Endodermal cell (in vitro differentiated cells): ENCODE measurements around the gene ZSWIM4. TPM values are rescaled to one million over a fixed set of nuclear protein-coding genes. Genes with fewer than 3 reads are reported as not detected.
A peak's percentile ranks its signal among the peaks of the same experiment; 100 is the strongest.

Experiments used
- DNase-seq: peaks from one replicate; pipeline ENCODE4 v3.0.0-alpha.2; 2017
- H3K27ac ChIP-seq: 2 replicates; pipeline ENCODE4 v1.5.1; 2013; ENCODE audit warnings: mild to moderate bottlenecking, low read depth, low read length, moderate library complexity
- H3K27me3 ChIP-seq: 2 replicates; pipeline ENCODE4 v1.6.1; 2013; ENCODE audit warnings: mild to moderate bottlenecking, low read length, moderate library complexity; ENCODE audit not compliant: insufficient read depth, control insufficient read depth, poor library complexity, severe bottlenecking
- H3K36me3 ChIP-seq: 2 replicates; pipeline ENCODE4 v1.7.0; 2013; ENCODE audit warnings: mild to moderate bottlenecking, low read length, moderate library complexity; ENCODE audit not compliant: control insufficient read depth, insufficient read depth
- H3K4me1 ChIP-seq: one replicate; pipeline ENCODE4 v1.7.0; 2013; ENCODE audit warnings: low read length; ENCODE audit not compliant: control insufficient read depth, insufficient read depth
- H3K4me3 ChIP-seq: 2 replicates; pipeline ENCODE4 v1.5.1; 2013; ENCODE audit warnings: mild to moderate bottlenecking, low read length, moderate library complexity
- H3K9ac ChIP-seq: 2 replicates; pipeline ENCODE4 v1.6.1; 2013; ENCODE audit warnings: mild to moderate bottlenecking, low read length, moderate library complexity; ENCODE audit not compliant: poor library complexity, severe bottlenecking; ENCODE audit errors: extremely low read depth
- H3K9me3 ChIP-seq: 2 replicates; pipeline ENCODE4 v1.6.1; 2013; ENCODE audit warnings: mild to moderate bottlenecking, low read length, moderate library complexity; ENCODE audit not compliant: control insufficient read depth
- H3K27ac Mint-ChIP-seq: 2 replicates; pipeline ENCODE4 v1.8.0; 2020; ENCODE audit warnings: mixed read lengths
- H3K27me3 Mint-ChIP-seq: 2 replicates; pipeline ENCODE4 v1.8.0; 2021; ENCODE audit warnings: mild to moderate bottlenecking, mixed read lengths; ENCODE audit not compliant: insufficient read depth
- H3K36me3 Mint-ChIP-seq: 2 replicates; pipeline ENCODE4 v1.8.0; 2020; ENCODE audit warnings: low read depth, mixed read lengths
- H3K4me1 Mint-ChIP-seq: 2 replicates; pipeline ENCODE4 v1.8.0; 2020; ENCODE audit warnings: mixed read lengths
- H3K4me3 Mint-ChIP-seq: 2 replicates; pipeline ENCODE4 v1.8.0; 2020; ENCODE audit warnings: mild to moderate bottlenecking, moderate library complexity, mixed read lengths
- H3K9me3 Mint-ChIP-seq: 2 replicates; pipeline ENCODE4 v1.8.0; 2020; ENCODE audit warnings: mild to moderate bottlenecking, mixed read lengths
- CTCF ChIP-seq: fragments of 200-600 bp; sonication (generic); conservative IDR thresholded peaks from 2 replicates; pipeline ENCODE4 v1.5.0; 2021; ENCODE audit warnings: antibody characterized with exemption, mild to moderate bottlenecking
- WGBS, 2 experiments: methylation state at CpG; one replicate each; pipeline versions ENCODE4 v1.1.5 to v1.1.7; 2013; ENCODE audit warnings: missing lambda C conversion rate in 2 of 2, mixed read lengths in 1 of 2; ENCODE audit not compliant: insufficient coverage in 1 of 2, insufficient read length in 1 of 2; 5-methylcytosine and 5-hydroxymethylcytosine counted together
- total RNA-seq, 2 donors: library from RNA; stranded (reverse); fragmentation: NEBNext Ultra II Directional in 1 of 2; extraction: Animal tissue kit (Norgen Biotek cat#: 25700) in 1 of 2; gene quantifications; 2 replicates in 1 of 2; 3 replicates in 1 of 2; pipeline ENCODE4 v1.2.1, GENCODE V29; 2021

The ZSWIM4 gene
- total RNA-seq, 2 donors from 2014 or later = 30.0 to 41.9 TPM

GRCh38 chr19:13823901-13824300 is 28.7 kb downstream of the ZSWIM4 start:
- no peaks in the 10 kb centered on the region for H3K27me3 ChIP-seq
- Mint-ChIP-seq H3K9me3 (no peaks in the 10 kb centered on the region), H3K27me3 (no peaks in the 10 kb centered on the region), H3K4me1 (peaks cover 8% of the 10 kb centered on the region), H3K4me3 (no peak overlapping the region), H3K27ac (no peak overlapping the region), H3K36me3 (peaks cover 65% of the 10 kb centered on the region)
- no peak overlapping the region for H3K9ac ChIP-seq
- no peaks in the 10 kb centered on the region for H3K9me3 ChIP-seq
- no peak for DNase-seq
- peaks cover 16% of the 10 kb centered on the region for H3K36me3 ChIP-seq
- H3K4me3 ChIP-seq = no peak overlapping the region
- no peak overlapping the region for H3K27ac ChIP-seq
- no peak for TF ChIP-seq CTCF
- 92 to 93% methylated on average over 1 to 2 of the region's 2 CpGs for WGBS, 2 experiments
- H3K4me1 ChIP-seq = no peaks in the 10 kb centered on the region

GRCh38 chr19:13824703-13825102 is 29.5 kb downstream of the ZSWIM4 start:
- H3K9me3 ChIP-seq = no peaks in the 10 kb centered on the region
- peaks cover 16% of the 10 kb centered on the region for H3K36me3 ChIP-seq
- H3K4me3 ChIP-seq = no peak overlapping the region
- DNase-seq = no peak
- no peak overlapping the region for H3K27ac ChIP-seq
- H3K9ac ChIP-seq = no peak overlapping the region
- Mint-ChIP-seq H3K9me3 (no peaks in the 10 kb centered on the region), H3K4me3 (no peak overlapping the region), H3K4me1 (peaks cover 8% of the 10 kb centered on the region), H3K27me3 (no peaks in the 10 kb centered on the region), H3K36me3 (peaks cover 64% of the 10 kb centered on the region), H3K27ac (no peak overlapping the region)
- no peaks in the 10 kb centered on the region for H3K27me3 ChIP-seq
- no peak for TF ChIP-seq CTCF
- H3K4me1 ChIP-seq = no peaks in the 10 kb centered on the region

GRCh38 chr19:13825489-13826441 is 30.5 kb downstream of the ZSWIM4 start:
- H3K36me3 Mint-ChIP-seq = peaks cover 66% of the 10 kb centered on the region
- H3K4me3 Mint-ChIP-seq = no peak overlapping the region
- WGBS, 2 experiments = 89 to 91% methylated on average over 16 to 30 of the region's 30 CpGs
- H3K9me3 Mint-ChIP-seq = no peaks in the 10 kb centered on the region
- H3K36me3 ChIP-seq = peaks cover 9% of the 10 kb centered on the region
- H3K9ac ChIP-seq = no peak overlapping the region
- H3K4me3 ChIP-seq = no peak overlapping the region
- H3K27ac ChIP-seq = no peak overlapping the region
- H3K27ac Mint-ChIP-seq = peak overlapping the region; percentile 70
- H3K9me3 ChIP-seq = no peaks in the 10 kb centered on the region
- H3K27me3 ChIP-seq = no peaks in the 10 kb centered on the region
- TF ChIP-seq CTCF = peak; percentile 62
- H3K4me1 ChIP-seq = no peaks in the 10 kb centered on the region
- peaks cover 8% of the 10 kb centered on the region for H3K4me1 Mint-ChIP-seq
- DNase-seq = peak; percentile 95
- no peaks in the 10 kb centered on the region for H3K27me3 Mint-ChIP-seq
